Measurements from ENCODE around the gene PDCD1LG2.

DNA sequence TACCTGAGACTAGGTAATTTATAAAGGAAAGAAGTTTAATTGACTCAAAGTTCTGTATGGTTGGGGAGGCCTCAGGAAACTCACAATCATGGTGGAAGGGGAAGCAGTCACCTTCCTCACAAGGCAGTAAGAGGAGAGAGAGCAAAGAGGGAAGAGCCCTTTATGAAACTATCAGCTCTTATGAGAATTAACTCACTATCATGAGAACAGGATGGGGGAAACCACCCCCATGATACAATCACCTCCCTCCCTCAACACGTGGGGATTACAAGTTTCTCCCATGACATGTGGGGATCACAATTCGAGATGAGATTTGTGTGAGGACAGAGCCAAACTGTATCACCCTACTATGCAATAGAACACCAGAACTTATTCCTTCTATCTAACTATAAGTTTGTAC, 32.1 kb upstream of the PDCD1LG2 start:
- TF ChIP-seq CREB1 (IDR thresholded peaks at IDR 0.05), result no peak
- TF ChIP-seq, protein P1, sequence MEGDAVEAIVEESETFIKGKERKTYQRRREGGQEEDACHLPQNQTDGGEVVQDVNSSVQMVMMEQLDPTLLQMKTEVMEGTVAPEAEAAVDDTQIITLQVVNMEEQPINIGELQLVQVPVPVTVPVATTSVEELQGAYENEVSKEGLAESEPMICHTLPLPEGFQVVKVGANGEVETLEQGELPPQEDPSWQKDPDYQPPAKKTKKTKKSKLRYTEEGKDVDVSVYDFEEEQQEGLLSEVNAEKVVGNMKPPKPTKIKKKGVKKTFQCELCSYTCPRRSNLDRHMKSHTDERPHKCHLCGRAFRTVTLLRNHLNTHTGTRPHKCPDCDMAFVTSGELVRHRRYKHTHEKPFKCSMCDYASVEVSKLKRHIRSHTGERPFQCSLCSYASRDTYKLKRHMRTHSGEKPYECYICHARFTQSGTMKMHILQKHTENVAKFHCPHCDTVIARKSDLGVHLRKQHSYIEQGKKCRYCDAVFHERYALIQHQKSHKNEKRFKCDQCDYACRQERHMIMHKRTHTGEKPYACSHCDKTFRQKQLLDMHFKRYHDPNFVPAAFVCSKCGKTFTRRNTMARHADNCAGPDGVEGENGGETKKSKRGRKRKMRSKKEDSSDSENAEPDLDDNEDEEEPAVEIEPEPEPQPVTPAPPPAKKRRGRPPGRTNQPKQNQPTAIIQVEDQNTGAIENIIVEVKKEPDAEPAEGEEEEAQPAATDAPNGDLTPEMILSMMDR (IDR thresholded peaks at IDR 0.05; ENCODE audit: control extremely low read depth in 1 of 3, insufficient read depth in 1 of 3, low read depth in 1 of 3, low read length in 3 of 3), result no peak
- no peak for TF ChIP-seq EZH2 (IDR thresholded peaks at IDR 0.05; ENCODE audit: low read depth, low read length, severe bottlenecking)
- no peak for TF ChIP-seq RFX5 (IDR thresholded peaks at IDR 0.05; ENCODE audit: borderline replicate concordance, low read depth, low read length)
- TF ChIP-seq POLR2A (IDR thresholded peaks at IDR 0.05; ENCODE audit: control extremely low read depth in 1 of 2, low read depth in 2 of 2, low read length in 2 of 2), result no peak
- TF ChIP-seq JUN (IDR thresholded peaks at IDR 0.05; ENCODE audit: low read depth, low read length), result no peak
- TF ChIP-seq CBX8 (IDR thresholded peaks at IDR 0.05; ENCODE audit: borderline replicate concordance, low read depth, low read length), result no peak
- TF ChIP-seq, protein P2, sequence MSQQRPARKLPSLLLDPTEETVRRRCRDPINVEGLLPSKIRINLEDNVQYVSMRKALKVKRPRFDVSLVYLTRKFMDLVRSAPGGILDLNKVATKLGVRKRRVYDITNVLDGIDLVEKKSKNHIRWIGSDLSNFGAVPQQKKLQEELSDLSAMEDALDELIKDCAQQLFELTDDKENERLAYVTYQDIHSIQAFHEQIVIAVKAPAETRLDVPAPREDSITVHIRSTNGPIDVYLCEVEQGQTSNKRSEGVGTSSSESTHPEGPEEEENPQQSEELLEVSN (IDR thresholded peaks at IDR 0.05), result no peak
- no peak for TF ChIP-seq TAF1 (IDR thresholded peaks at IDR 0.05; ENCODE audit: low read depth, low read length)
- no peak for TF ChIP-seq POLR2AphosphoS5 (IDR thresholded peaks at IDR 0.05; ENCODE audit: low read depth, low read length)
- TF ChIP-seq ZNF274 (IDR thresholded peaks at IDR 0.05; ENCODE audit: borderline replicate concordance, extremely low read depth, low read length), result no peak
- TF ChIP-seq GABPA (IDR thresholded peaks at IDR 0.05; ENCODE audit: borderline replicate concordance, insufficient read depth, low read length), result no peak
- TF ChIP-seq, protein P3, sequence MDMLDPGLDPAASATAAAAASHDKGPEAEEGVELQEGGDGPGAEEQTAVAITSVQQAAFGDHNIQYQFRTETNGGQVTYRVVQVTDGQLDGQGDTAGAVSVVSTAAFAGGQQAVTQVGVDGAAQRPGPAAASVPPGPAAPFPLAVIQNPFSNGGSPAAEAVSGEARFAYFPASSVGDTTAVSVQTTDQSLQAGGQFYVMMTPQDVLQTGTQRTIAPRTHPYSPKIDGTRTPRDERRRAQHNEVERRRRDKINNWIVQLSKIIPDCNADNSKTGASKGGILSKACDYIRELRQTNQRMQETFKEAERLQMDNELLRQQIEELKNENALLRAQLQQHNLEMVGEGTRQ (IDR thresholded peaks at IDR 0.05; ENCODE audit: low read length), result no peak
